MM.1S (cell line): ENCODE measurements around the gene CCDC154.

Experiments used
- EZH2 ChIP-seq: fragments of 300-600 bp; sonication (generic); optimal IDR thresholded peaks from 2 replicates; pipeline ENCODE3; 2017; ENCODE audit warnings: low read depth, mild to moderate bottlenecking, antibody characterized with exemption, low read length, mixed read lengths
- EZH2phosphoT487 ChIP-seq: fragments of 300-600 bp; sonication (generic); IDR thresholded peaks from 2 replicates; pipeline ENCODE4 v1.6.1; 2018; ENCODE audit warnings: antibody characterized with exemption, low read length
- TF ChIP-seq, protein P1 (sequence below): fragments of 300-600 bp; sonication (generic); IDR thresholded peaks from 2 replicates; pipeline ENCODE4 v1.5.1; 2016; ENCODE audit warnings: antibody characterized with exemption, low read length, mixed read lengths

DNA sequence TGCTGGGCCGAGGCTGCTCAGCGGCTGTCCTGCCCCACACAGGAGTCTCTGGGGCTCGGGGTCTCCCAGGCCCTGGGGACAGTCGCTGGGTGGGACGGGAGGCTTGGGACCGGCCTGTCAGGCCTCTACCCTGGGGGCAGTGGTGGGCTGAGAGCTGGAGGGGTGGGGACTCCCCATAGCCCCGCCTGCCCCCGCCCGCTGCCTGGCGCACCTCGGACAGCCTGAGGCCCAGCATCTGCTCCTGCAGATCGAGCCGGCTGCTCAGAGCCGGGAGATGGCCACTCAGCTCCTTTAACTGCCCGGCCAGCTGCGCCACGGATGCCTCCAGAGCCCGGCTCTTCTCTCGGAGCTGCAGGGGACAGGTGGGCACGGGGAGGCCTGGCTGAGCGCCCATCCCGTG is 6.8 kb downstream of the CCDC154 start:
- TF ChIP-seq, protein P1, sequence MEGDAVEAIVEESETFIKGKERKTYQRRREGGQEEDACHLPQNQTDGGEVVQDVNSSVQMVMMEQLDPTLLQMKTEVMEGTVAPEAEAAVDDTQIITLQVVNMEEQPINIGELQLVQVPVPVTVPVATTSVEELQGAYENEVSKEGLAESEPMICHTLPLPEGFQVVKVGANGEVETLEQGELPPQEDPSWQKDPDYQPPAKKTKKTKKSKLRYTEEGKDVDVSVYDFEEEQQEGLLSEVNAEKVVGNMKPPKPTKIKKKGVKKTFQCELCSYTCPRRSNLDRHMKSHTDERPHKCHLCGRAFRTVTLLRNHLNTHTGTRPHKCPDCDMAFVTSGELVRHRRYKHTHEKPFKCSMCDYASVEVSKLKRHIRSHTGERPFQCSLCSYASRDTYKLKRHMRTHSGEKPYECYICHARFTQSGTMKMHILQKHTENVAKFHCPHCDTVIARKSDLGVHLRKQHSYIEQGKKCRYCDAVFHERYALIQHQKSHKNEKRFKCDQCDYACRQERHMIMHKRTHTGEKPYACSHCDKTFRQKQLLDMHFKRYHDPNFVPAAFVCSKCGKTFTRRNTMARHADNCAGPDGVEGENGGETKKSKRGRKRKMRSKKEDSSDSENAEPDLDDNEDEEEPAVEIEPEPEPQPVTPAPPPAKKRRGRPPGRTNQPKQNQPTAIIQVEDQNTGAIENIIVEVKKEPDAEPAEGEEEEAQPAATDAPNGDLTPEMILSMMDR: no peak
- TF ChIP-seq EZH2 (no peak), EZH2phosphoT487 (no peak)
